Keratinocyte (primary cell): ENCODE measurements around the gene COASY.

Source experiments
- EZH2 ChIP-seq: IDR thresholded peaks from one replicate; pipeline ENCODE4 v1.6.1; 2012; ENCODE audit warnings: inconsistent platforms, mild to moderate bottlenecking, low read length, moderate library complexity
- TF ChIP-seq, protein P1 (sequence below), 3 experiments: IDR thresholded peaks in 1 of 3; conservative IDR thresholded peaks in 1 of 3; optimal IDR thresholded peaks in 1 of 3; 2 replicates in 2 of 3; 3 replicates in 1 of 3; pipeline versions ENCODE3 to v1.5.1; 2011; ENCODE audit warnings: low read length in 3 of 3, mild to moderate bottlenecking in 3 of 3, moderate library complexity in 2 of 3, control low read depth in 1 of 3, inconsistent platforms in 1 of 3; ENCODE audit not compliant: insufficient read depth in 2 of 3; ENCODE audit errors: extremely low read depth in 1 of 3

- TF ChIP-seq, protein P1, sequence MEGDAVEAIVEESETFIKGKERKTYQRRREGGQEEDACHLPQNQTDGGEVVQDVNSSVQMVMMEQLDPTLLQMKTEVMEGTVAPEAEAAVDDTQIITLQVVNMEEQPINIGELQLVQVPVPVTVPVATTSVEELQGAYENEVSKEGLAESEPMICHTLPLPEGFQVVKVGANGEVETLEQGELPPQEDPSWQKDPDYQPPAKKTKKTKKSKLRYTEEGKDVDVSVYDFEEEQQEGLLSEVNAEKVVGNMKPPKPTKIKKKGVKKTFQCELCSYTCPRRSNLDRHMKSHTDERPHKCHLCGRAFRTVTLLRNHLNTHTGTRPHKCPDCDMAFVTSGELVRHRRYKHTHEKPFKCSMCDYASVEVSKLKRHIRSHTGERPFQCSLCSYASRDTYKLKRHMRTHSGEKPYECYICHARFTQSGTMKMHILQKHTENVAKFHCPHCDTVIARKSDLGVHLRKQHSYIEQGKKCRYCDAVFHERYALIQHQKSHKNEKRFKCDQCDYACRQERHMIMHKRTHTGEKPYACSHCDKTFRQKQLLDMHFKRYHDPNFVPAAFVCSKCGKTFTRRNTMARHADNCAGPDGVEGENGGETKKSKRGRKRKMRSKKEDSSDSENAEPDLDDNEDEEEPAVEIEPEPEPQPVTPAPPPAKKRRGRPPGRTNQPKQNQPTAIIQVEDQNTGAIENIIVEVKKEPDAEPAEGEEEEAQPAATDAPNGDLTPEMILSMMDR (optimal IDR thresholded peaks at IDR 0.05 in 1 of 3, IDR thresholded peaks at IDR 0.05 in 1 of 3, conservative IDR thresholded peaks at IDR 0.05 in 1 of 3; ENCODE audit: extremely low read depth in 1 of 3, insufficient read depth in 2 of 3, low read length in 3 of 3): no peak
- TF ChIP-seq EZH2: no peak
Measured at GRCh38 chr17:42612013-42612412, 50.1 kb downstream of the COASY start.
